Coronary artery (tissue), 2 donors: ENCODE measurements around the gene SFTA2.

Experiments
- DNase-seq: peaks from one replicate; pipeline ENCODE4 v3.0.0-alpha.2; 2017; ENCODE audit warnings: low spot score
- H3K27ac ChIP-seq, 2 donors: fragments of 200-600 bp; sonication (generic); one replicate each; pipeline ENCODE4 v1.5.1; 2016 to 2019
- H3K4me3 ChIP-seq: fragments of 200-600 bp; sonication (generic); 2 replicates; pipeline ENCODE4 v1.5.1; 2016; ENCODE audit warnings: mild to moderate bottlenecking, moderate library complexity
- CTCF ChIP-seq: fragments of 200-600 bp; sonication (generic); IDR thresholded peaks from one replicate; pipeline ENCODE4 v1.5.1; 2019; ENCODE audit warnings: antibody characterized with exemption

The SFTA2 gene

GRCh38 chr6:30901436-30901835 lies 30.5 kb downstream of the SFTA2 start:
- DNase-seq = no peak
- Histone ChIP-seq H3K4me3 (no peak overlapping the region), H3K27ac (no peak overlapping the region)
- no peak for TF ChIP-seq CTCF

GRCh38 chr6:30900863-30901417 lies 31.0 kb downstream of the SFTA2 start:
- DNase-seq = no peak
- H3K27ac ChIP-seq = no peak overlapping the region
- no peak for TF ChIP-seq CTCF
- H3K4me3 ChIP-seq = no peak overlapping the region

GRCh38 chr6:30898750-30899360 lies 33.1 kb downstream of the SFTA2 start:
- DNase-seq = no peak
- no peak for TF ChIP-seq CTCF
- H3K27ac ChIP-seq = no peak overlapping the region
- no peak overlapping the region for H3K4me3 ChIP-seq

DNA sequence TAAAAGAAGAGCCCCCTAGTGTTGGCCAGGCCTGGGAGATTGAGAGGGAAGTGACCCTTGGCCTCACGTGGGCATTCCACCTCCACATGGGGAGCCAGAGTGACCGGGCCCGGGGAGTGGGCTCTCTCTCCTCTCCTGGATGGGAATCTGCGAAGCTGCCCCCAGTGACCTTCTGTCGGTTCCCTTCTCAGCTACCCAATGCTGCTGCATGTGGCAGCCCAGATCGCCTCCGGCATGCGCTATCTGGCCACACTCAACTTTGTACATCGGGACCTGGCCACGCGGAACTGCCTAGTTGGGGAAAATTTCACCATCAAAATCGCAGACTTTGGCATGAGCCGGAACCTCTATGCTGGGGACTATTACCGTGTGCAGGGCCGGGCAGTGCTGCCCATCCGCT lies 34.1 kb downstream of the SFTA2 start:
- DNase-seq = no peak
- TF ChIP-seq CTCF = no peak
- no peak overlapping the region for H3K27ac ChIP-seq
- H3K4me3 ChIP-seq = no peak overlapping the region

DNA sequence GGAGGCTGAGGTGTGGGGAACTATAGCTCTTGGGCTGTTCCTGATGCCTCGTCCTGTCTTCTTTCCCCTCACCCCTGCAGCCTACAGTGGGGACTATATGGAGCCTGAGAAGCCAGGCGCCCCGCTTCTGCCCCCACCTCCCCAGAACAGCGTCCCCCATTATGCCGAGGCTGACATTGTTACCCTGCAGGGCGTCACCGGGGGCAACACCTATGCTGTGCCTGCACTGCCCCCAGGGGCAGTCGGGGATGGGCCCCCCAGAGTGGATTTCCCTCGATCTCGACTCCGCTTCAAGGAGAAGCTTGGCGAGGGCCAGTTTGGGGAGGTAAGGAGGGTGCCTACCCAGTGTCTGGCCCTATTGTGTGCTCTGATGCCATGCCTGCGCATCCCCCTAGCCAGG lies 35.4 kb downstream of the SFTA2 start:
- DNase-seq = no peak

DNA sequence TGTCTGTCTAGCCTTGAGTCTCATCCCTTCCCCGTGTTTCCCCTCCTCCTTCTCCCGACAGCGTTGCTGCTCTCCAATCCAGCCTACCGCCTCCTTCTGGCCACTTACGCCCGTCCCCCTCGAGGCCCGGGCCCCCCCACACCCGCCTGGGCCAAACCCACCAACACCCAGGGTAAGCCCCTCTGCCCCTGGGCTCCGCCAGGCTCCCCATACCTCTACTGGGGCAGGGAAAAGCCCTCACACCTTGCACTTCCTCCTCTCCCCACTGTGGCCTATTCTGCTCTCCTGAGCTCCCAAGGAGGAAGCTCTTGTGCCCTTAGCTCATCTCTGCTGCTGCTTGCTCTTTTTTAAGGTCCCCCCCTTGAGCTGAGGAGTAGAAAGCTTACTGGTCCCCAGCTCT lies 36.6 kb downstream of the SFTA2 start:
- Histone ChIP-seq H3K4me3 (no peak overlapping the region), H3K27ac (no peak overlapping the region)
- TF ChIP-seq CTCF = no peak
- DNase-seq = no peak

More for the DNA sequence above, 35.4 kb downstream of the SFTA2 start:
- TF ChIP-seq CTCF = no peak
- Histone ChIP-seq H3K4me3 (no peak overlapping the region), H3K27ac (no peak overlapping the region)

- Histone ChIP-seq H3K27ac (no peak overlapping the region), H3K4me3 (no peak overlapping the region)
- TF ChIP-seq CTCF = no peak
- DNase-seq = no peak
Observed at GRCh38 chr6:30894935-30895334, 37.0 kb downstream of the SFTA2 start.
